NB4 (cell line): ENCODE results near the gene DPF3.

Experiments used
- DNase-seq: peaks from one replicate; pipeline ENCODE4 v3.0.0; 2010; ENCODE audit warnings: low read depth
- H3K4me3 ChIP-seq: one replicate; pipeline ENCODE4 v1.5.1; 2011; ENCODE audit warnings: mild to moderate bottlenecking, low read depth, low read length, moderate library complexity
- MYC ChIP-seq: IDR thresholded peaks from 2 replicates; pipeline ENCODE4 v1.6.1; 2011; ENCODE audit warnings: low read depth, low read length
- POLR2A ChIP-seq: IDR thresholded peaks from 2 replicates; pipeline ENCODE4 v1.6.1; 2011; ENCODE audit warnings: mild to moderate bottlenecking; ENCODE audit not compliant: insufficient read length; ENCODE audit errors: extremely low read depth
- TF ChIP-seq, protein P1 (sequence below): IDR thresholded peaks from one replicate; pipeline ENCODE4 v1.5.1; 2012; ENCODE audit warnings: low read depth, low read length
- TF ChIP-seq, protein P2 (sequence below): IDR thresholded peaks from 2 replicates; pipeline ENCODE4 v1.6.1; 2011; ENCODE audit warnings: low read depth, low read length

Gene DPF3

DNA sequence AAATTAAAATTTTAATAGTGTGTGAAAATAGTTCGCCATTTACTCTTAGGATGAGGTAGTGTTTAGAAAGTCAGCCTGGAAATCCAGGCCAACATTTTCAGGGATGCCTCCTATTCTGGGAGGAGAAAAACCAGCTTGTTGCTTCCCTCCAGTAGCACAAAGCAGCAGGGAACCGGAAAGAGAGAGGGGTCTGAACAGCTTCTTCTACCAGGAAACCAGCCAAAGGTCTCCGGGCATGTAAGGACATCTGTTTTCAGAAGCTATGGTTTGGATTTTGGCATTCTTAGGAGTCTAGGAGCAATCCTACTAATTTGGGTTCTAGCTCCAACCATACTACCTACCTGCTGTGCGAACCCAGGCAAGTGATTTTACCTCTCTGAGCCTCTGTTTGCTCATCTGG lies 85.3 kb downstream of the DPF3 start:
- TF ChIP-seq, protein P1, sequence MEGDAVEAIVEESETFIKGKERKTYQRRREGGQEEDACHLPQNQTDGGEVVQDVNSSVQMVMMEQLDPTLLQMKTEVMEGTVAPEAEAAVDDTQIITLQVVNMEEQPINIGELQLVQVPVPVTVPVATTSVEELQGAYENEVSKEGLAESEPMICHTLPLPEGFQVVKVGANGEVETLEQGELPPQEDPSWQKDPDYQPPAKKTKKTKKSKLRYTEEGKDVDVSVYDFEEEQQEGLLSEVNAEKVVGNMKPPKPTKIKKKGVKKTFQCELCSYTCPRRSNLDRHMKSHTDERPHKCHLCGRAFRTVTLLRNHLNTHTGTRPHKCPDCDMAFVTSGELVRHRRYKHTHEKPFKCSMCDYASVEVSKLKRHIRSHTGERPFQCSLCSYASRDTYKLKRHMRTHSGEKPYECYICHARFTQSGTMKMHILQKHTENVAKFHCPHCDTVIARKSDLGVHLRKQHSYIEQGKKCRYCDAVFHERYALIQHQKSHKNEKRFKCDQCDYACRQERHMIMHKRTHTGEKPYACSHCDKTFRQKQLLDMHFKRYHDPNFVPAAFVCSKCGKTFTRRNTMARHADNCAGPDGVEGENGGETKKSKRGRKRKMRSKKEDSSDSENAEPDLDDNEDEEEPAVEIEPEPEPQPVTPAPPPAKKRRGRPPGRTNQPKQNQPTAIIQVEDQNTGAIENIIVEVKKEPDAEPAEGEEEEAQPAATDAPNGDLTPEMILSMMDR: no peak
- no peak for TF ChIP-seq MYC
- no peak for TF ChIP-seq POLR2A
- TF ChIP-seq, protein P2, sequence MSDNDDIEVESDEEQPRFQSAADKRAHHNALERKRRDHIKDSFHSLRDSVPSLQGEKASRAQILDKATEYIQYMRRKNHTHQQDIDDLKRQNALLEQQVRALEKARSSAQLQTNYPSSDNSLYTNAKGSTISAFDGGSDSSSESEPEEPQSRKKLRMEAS: no peak
- no peak overlapping the region for H3K4me3 ChIP-seq
- no peak for DNase-seq

DNA sequence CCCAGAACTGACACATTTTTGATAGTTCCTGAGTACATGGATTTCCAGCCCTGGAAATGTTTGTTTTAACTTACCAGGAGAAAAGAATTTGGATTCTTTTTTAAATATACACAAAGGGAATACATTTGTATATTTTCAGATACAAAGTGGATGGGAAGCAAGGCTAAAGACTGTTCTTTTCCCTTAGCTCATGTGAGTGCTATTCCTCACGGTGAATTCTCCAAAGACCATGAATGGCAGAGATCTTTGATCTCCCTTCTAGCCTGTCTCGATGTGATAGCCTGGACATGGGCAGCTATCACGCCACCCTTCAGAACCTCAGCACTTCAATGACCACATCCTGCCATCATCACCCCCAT lies 91.3 kb downstream of the DPF3 start:
- DNase-seq: no peak
- H3K4me3 ChIP-seq: no peak overlapping the region
- TF ChIP-seq MYC (no peak), POLR2A (no peak)
- TF ChIP-seq, protein P2: no peak
- TF ChIP-seq, protein P1: no peak

DNA sequence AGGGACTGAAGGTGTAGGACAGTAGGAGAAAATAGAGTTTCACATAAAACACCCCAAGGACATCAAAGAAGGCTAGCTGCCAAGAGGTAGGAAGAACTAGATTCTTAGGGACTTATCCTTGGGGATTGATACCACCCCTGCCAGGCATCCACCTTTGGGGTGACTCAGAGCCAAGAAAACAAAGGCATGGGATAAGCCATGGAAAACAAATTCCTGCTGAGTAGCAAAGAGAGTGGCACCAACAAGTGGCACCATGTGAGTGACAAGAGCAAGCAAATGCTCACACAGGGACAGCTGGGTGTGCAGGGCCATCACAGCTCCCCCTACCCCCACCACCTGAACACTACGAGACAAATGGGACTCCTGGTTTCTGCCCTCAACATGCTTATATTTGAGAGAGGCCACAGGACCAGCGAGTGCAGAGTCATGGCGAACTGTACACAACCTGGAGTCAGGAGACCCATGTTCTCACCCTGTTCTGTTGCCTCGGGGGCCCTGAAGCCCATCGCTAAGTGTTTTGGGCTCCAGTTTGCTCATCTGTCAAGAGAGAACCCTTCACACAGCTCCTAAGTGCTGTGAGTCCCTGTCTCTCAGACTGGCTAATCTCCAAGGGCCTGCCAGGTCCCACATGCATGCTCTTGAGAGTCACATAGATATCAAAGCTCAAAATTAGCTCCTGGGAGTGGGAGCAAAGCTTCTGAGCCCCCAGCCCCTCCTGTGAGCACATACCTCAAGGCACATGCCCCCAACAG lies 91.9 kb downstream of the DPF3 start:
- no peak overlapping the region for H3K4me3 ChIP-seq
- no peak for TF ChIP-seq MYC
- TF ChIP-seq, protein P2: no peak
- TF ChIP-seq POLR2A: no peak
- TF ChIP-seq, protein P1: no peak
- no peak for DNase-seq

DNA sequence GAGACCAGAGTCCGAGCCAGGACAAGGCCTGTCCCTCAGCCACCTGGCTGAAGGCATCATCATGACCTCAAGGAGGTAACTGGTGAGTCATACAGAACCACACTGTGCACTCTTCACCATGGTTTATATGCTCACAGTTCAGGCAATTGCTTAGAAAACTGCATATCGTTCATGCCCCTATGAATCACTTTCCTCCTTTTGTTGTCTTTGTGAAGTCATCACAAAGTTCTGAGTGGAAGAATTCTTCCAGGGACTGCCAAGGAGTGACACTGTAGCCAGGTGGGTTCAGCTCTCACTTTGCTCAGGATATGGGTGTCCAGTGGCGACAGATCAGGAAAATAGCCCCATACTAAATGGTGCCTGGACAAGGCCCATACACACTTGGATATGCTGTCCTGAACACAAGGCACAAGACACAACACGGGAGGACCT lies 92.5 kb downstream of the DPF3 start:
- no peak for DNase-seq
- H3K4me3 ChIP-seq: no peak overlapping the region
- TF ChIP-seq, protein P1: no peak
- no peak for TF ChIP-seq MYC
- no peak for TF ChIP-seq POLR2A
- TF ChIP-seq, protein P2: no peak

DNA sequence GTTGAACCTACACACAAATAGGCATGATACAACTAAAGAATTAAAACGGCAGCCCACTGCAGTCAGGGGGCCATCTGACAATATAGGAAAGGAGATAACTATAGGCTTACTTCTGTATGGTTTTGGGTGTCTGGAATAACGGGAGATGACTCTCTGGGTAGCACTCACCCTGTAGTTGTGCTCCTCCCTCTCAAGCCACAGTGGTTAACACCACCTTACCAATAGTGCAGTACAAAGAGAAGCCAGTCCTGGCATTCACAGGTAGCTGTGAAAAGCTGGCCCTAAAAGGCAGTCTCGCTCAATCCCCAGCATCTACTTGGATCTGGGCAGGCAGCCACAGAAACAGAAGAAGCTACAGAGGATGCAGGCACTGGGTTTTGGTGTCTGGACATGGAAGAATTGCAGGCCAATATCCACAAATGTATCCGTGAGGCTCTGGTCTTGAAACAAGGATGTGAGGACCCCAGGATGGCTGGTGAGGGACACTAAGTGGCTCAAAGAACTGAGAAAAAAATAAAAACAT lies 93.0 kb downstream of the DPF3 start:
- TF ChIP-seq MYC (no peak), POLR2A (no peak)
- TF ChIP-seq, protein P2: no peak
- TF ChIP-seq, protein P1: no peak
- no peak overlapping the region for H3K4me3 ChIP-seq
- DNase-seq: no peak
